ENCODE data around the gene OR51I1.

OR51I1 gene

GRCh38 chr11:5441414-5441813, at the start of gene OR51I1:
Gene OR51I1 (minus strand): TSS chr11:5441514. CDS start chr11:5441514, 0 bp downstream.
- no peak for DNase-seq

GRCh38 chr11:5489576-5490357, 48.5 kb upstream of the OR51I1 start:
- no peak for DNase-seq

- no peak for DNase-seq
These were observed 47.6 kb upstream of the OR51I1 start for GRCh38 chr11:5488798-5489399.

GRCh38 chr11:5488385-5488784, 47.1 kb upstream of the OR51I1 start, which contains the start of gene OR52D1:
Gene OR52D1 (plus strand): TSS chr11:5488685. CDS start chr11:5488707, 22 bp downstream.
- no peak for DNase-seq

GRCh38 chr11:5486421-5486820, 45.1 kb upstream of the OR51I1 start:
- no peak for DNase-seq

GRCh38 chr11:5486003-5486402, 44.7 kb upstream of the OR51I1 start:
- no peak for DNase-seq

- DNase-seq = peak; percentile 23
These were observed 35.0 kb upstream of the OR51I1 start for GRCh38 chr11:5476186-5476819.

- no peak for DNase-seq
These were observed 32.6 kb upstream of the OR51I1 start for GRCh38 chr11:5473921-5474320.

GRCh38 chr11:5467527-5467926, 26.2 kb upstream of the OR51I1 start:
- DNase-seq = no peak

- no peak for DNase-seq
These were observed 19.8 kb upstream of the OR51I1 start for GRCh38 chr11:5460983-5461621.

- no peak for DNase-seq
These were observed 8.1 kb upstream of the OR51I1 start for GRCh38 chr11:5449432-5449831.

- DNase-seq = no peak
These were observed 7.7 kb upstream of the OR51I1 start, which contains the start of gene OR51I2 for GRCh38 chr11:5449023-5449422. Gene OR51I2 (plus strand): TSS chr11:5449323. CDS start chr11:5453489, 4,166 bp downstream.

- DNase-seq = no peak
These were observed 2.6 kb upstream of the OR51I1 start for GRCh38 chr11:5443835-5444393.

- no peak for DNase-seq
These were observed 18.2 kb downstream of the OR51I1 start for GRCh38 chr11:5423131-5423530.

GRCh38 chr11:5421811-5422210, 19.5 kb downstream of the OR51I1 start, which contains the start of gene OR51Q1:
Gene OR51Q1 (plus strand): TSS chr11:5422111. CDS start chr11:5422201, 90 bp downstream.
- no peak for DNase-seq

GRCh38 chr11:5420993-5421392, 20.3 kb downstream of the OR51I1 start:
- DNase-seq = no peak

GRCh38 chr11:5405173-5405572, 36.1 kb downstream of the OR51I1 start:
- DNase-seq = no peak

GRCh38 chr11:5398936-5399335, 42.4 kb downstream of the OR51I1 start:
- DNase-seq = no peak

GRCh38 chr11:5394091-5394490, 47.2 kb downstream of the OR51I1 start:
- DNase-seq = no peak

Data from femur (tissue), 1 donor.